Right lobe of liver (tissue), 4 donors: ENCODE measurements around the gene COL4A5.

Experiments used
- CTCF ChIP-seq, 4 donors: fragments of 200-600 bp in 3 of 4; fragments of 450-650 bp in 1 of 4; IDR thresholded peaks; one replicate each; pipeline versions ENCODE4 v1.5.1 to v1.8.0; 2016 to 2022; ENCODE audit warnings: antibody characterized with exemption in 4 of 4, mild to moderate bottlenecking in 2 of 4
- POLR2A ChIP-seq: fragments of 450-650 bp; IDR thresholded peaks from one replicate; pipeline ENCODE4 v1.6.1; 2017; ENCODE audit warnings: antibody characterized with exemption, mild to moderate bottlenecking
- donor health status: DM: no; HTN: no; CAD: no.
- donor health status: DM: no; HTN: no; CAD: no.
- donor health status: DM: no; HTN: yes; CAD: no.

DNA sequence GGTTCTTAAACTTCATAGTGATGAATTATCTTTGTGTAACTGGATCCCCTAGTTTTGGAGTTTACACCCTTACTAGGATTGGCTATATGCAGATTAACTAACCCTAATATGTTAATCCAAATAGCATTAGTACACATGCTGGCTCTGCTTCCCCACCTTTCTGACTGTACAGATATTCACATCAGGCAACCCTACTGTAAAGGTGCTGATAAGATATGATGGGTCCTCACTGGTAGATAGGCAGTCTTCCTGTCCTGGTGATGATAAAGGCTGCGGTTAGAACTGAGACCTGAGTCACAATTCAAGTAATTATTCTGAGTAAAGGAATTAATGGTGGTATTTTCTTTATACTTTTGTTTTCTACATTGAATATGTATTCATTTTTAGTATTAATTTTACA lies 118.6 kb downstream of the COL4A5 start:
- TF ChIP-seq CTCF (IDR thresholded peaks at IDR 0.05) (no peak), POLR2A (no peak)
